ENCODE measurements around the gene LCNL1. TPM values are rescaled to one million over a fixed set of nuclear protein-coding genes. Genes with fewer than 3 reads are reported as not detected.

The LCNL1 gene
- total RNA-seq, 4 donors from 2014 or later: 0.19 TPM; not detected in 3

- H3K27me3 ChIP-seq: peaks cover 0 to 19% (median 0%) of the 10 kb centered on the region in 4 donors
- no peak for DNase-seq
- H3K9me3 ChIP-seq: no peaks in the 10 kb centered on the region
- H3K27ac ChIP-seq: peak overlapping the region; percentile 43 to 82 (median 72)
- H3K4me1 ChIP-seq: peaks cover 13 to 61% (median 23%) of the 10 kb centered on the region in 3 donors
- H3K36me3 ChIP-seq: no peaks in the 10 kb centered on the region
- intact Hi-C loops (cut with DNase I): no loop called here
- H3K4me3 ChIP-seq: peak overlapping the region; percentile 27 to 71 (median 47)
- WGBS, 2 donors: no CpG with 5 or more reads among the region's 78 CpGs
- TF ChIP-seq POLR2A (IDR thresholded peaks at IDR 0.05) (peak in 1 of 4 donors; percentile 12), CTCF (IDR thresholded peaks at IDR 0.05) (no peak)
Measured at GRCh38 chr9:136978073-136978864, 4.5 kb upstream of the LCNL1 start.

GRCh38 chr9:136978865-136979544 is 3.8 kb upstream of the LCNL1 start:
- H3K4me3 ChIP-seq: peak overlapping the region in 1 of 4 donors; percentile 8
- no peak for TF ChIP-seq POLR2A (IDR thresholded peaks at IDR 0.05)
- TF ChIP-seq CTCF (IDR thresholded peaks at IDR 0.05): no peak
- no peak for DNase-seq
- no peaks in the 10 kb centered on the region for H3K9me3 ChIP-seq
- peak overlapping the region in 2 of 4 donors; percentile 33 to 55 for H3K27ac ChIP-seq
- peaks cover 13 to 58% (median 23%) of the 10 kb centered on the region in 3 donors for H3K4me1 ChIP-seq
- H3K27me3 ChIP-seq: peaks cover 0 to 26% (median 0%) of the 10 kb centered on the region in 4 donors
- no peaks in the 10 kb centered on the region for H3K36me3 ChIP-seq
- intact Hi-C loops (cut with DNase I): no loop called here
- 72% methylated on average over 10 of the region's 41 CpGs; no CpG with 5 or more reads in 1 of the 2 donors for WGBS, 2 donors

- WGBS, 2 donors: 81 to 94% methylated on average over 10 to 12 of the region's 26 CpGs
- Histone ChIP-seq H3K9me3 (no peaks in the 10 kb centered on the region), H3K36me3 (no peaks in the 10 kb centered on the region), H3K4me1 (peaks cover 8 to 55% (median 22%) of the 10 kb centered on the region in 3 donors), H3K27me3 (peaks cover 0 to 36% (median 6%) of the 10 kb centered on the region in 4 donors), H3K4me3 (no peak overlapping the region), H3K27ac (peak overlapping the region in 2 of 4 donors; percentile 9 to 71)
- no peak for TF ChIP-seq POLR2A (IDR thresholded peaks at IDR 0.05)
- no peak for TF ChIP-seq CTCF (IDR thresholded peaks at IDR 0.05)
- no peak for DNase-seq
- intact Hi-C loops (cut with DNase I): no loop called here
Measured at GRCh38 chr9:136979769-136980587, 2.8 kb upstream of the LCNL1 start.

GRCh38 chr9:136980669-136981478 is 1.9 kb upstream of the LCNL1 start:
- Histone ChIP-seq H3K9me3 (no peaks in the 10 kb centered on the region), H3K27me3 (peaks cover 3 to 45% (median 15%) of the 10 kb centered on the region in 4 donors), H3K36me3 (no peaks in the 10 kb centered on the region), H3K4me1 (peaks cover 0 to 54% (median 13%) of the 10 kb centered on the region in 3 donors), H3K4me3 (no peak overlapping the region), H3K27ac (peak overlapping the region; percentile 30 to 71 (median 50))
- TF ChIP-seq CTCF (IDR thresholded peaks at IDR 0.05): no peak
- WGBS, 2 donors: 74 to 77% methylated on average over 10 to 16 of the region's 16 CpGs
- intact Hi-C loops (cut with DNase I): no loop called here
- DNase-seq: no peak
